H9 (cell line): ENCODE data around the gene PDZD4. TPM values are rescaled to one million over a fixed set of nuclear protein-coding genes. Genes with fewer than 3 reads are reported as not detected.

Experiments
- DNase-seq: peaks from one replicate; pipeline ENCODE4 v3.0.0-alpha.2; 2017
- H2AFZ ChIP-seq: one replicate; pipeline ENCODE4 v1.6.1; 2013; ENCODE audit warnings: mild to moderate bottlenecking, low read length, control low read depth, moderate library complexity
- H2AK5ac ChIP-seq: 2 replicates; pipeline ENCODE4 v1.6.1; 2013; ENCODE audit warnings: low read length, control low read depth, mixed read lengths; ENCODE audit not compliant: insufficient read length
- H2BK120ac ChIP-seq: one replicate; pipeline ENCODE4 v1.6.1; 2013; ENCODE audit warnings: low read depth, mild to moderate bottlenecking, low read length, control low read depth, inconsistent platforms; ENCODE audit not compliant: poor library complexity, severe bottlenecking
- H2BK12ac ChIP-seq: 2 replicates; pipeline ENCODE4 v1.6.1; 2013; ENCODE audit warnings: low read length, control low read depth, mixed read lengths, low read depth; ENCODE audit not compliant: insufficient read length
- H2BK15ac ChIP-seq: 2 replicates; pipeline ENCODE4 v1.6.1; 2013; ENCODE audit warnings: low read depth, low read length, control low read depth
- H2BK20ac ChIP-seq: one replicate; pipeline ENCODE4 v1.6.1; 2013; ENCODE audit warnings: low read depth, mild to moderate bottlenecking, low read length, control low read depth, inconsistent platforms; ENCODE audit not compliant: poor library complexity, severe bottlenecking
- H2BK5ac ChIP-seq: 2 replicates; pipeline ENCODE4 v1.6.1; 2013; ENCODE audit warnings: low read length, control low read depth, mixed read lengths; ENCODE audit not compliant: insufficient read length
- H3K14ac ChIP-seq: 2 replicates; pipeline ENCODE4 v1.6.1; 2013; ENCODE audit warnings: low read length, control low read depth; ENCODE audit not compliant: insufficient read depth
- H3K18ac ChIP-seq: 2 replicates; pipeline ENCODE4 v1.6.1; 2013; ENCODE audit warnings: low read depth, mild to moderate bottlenecking, mixed read lengths, low read length, control low read depth; ENCODE audit not compliant: insufficient read length
- H3K23ac ChIP-seq: 2 replicates; pipeline ENCODE4 v1.6.1; 2013; ENCODE audit warnings: low read length, control low read depth, mixed read lengths, low read depth; ENCODE audit not compliant: insufficient read length
- H3K23me2 ChIP-seq: 2 replicates; pipeline ENCODE4 v1.6.1; 2013; ENCODE audit warnings: low read depth, mild to moderate bottlenecking, mixed read lengths, low read length, control low read depth; ENCODE audit not compliant: insufficient read length, poor library complexity, severe bottlenecking
- H3K27ac ChIP-seq: 2 replicates; pipeline ENCODE4 v1.5.1; 2013; ENCODE audit warnings: low read length, control low read depth, mixed read lengths, low read depth; ENCODE audit not compliant: insufficient read length
- H3K27me3 ChIP-seq: 2 replicates; pipeline ENCODE4 v1.6.1; 2013; ENCODE audit warnings: low read length, control low read depth, inconsistent platforms; ENCODE audit not compliant: insufficient read depth
- H3K4ac ChIP-seq: 2 replicates; pipeline ENCODE4 v1.6.1; 2013; ENCODE audit warnings: low read depth, mild to moderate bottlenecking, control low read depth, inconsistent platforms, low read length, moderate library complexity
- H3K4me1 ChIP-seq: 2 replicates; pipeline ENCODE4 v1.6.1; 2013; ENCODE audit warnings: low read length, control low read depth, inconsistent platforms; ENCODE audit not compliant: insufficient read depth
- H3K4me2 ChIP-seq: 2 replicates; pipeline ENCODE4 v1.6.1; 2013; ENCODE audit warnings: low read length, control low read depth, mixed read lengths; ENCODE audit not compliant: insufficient read length, insufficient read depth
- H3K56ac ChIP-seq: 2 replicates; pipeline ENCODE4 v1.6.1; 2013; ENCODE audit warnings: low read depth, mild to moderate bottlenecking, mixed read lengths, low read length, control low read depth; ENCODE audit not compliant: insufficient read length
- H3K79me1 ChIP-seq: 2 replicates; pipeline ENCODE4 v1.6.1; 2013; ENCODE audit warnings: low read depth, mild to moderate bottlenecking, moderate library complexity, low read length, control low read depth, inconsistent platforms; ENCODE audit not compliant: insufficient read depth, poor library complexity, severe bottlenecking
- H3K79me2 ChIP-seq: 2 replicates; pipeline ENCODE4 v1.6.1; 2013; ENCODE audit warnings: low read length, control low read depth, inconsistent platforms; ENCODE audit not compliant: insufficient read depth
- H3K9ac ChIP-seq: 2 replicates; pipeline ENCODE4 v1.6.1; 2013; ENCODE audit warnings: low read length, control low read depth, mixed read lengths; ENCODE audit not compliant: insufficient read length; ENCODE audit errors: extremely low read depth
- H3K9me3 ChIP-seq: one replicate; pipeline ENCODE4 v1.6.1; 2013; ENCODE audit warnings: low read depth, low read length, inconsistent platforms; ENCODE audit not compliant: control insufficient read depth
- H3T11ph ChIP-seq: one replicate; pipeline ENCODE4 v1.6.1; 2013; ENCODE audit warnings: mild to moderate bottlenecking, low read length, control low read depth, inconsistent platforms
- H4K20me1 ChIP-seq: one replicate; pipeline ENCODE4 v1.6.1; 2013; ENCODE audit not compliant: control insufficient read depth, insufficient read length, insufficient read depth
- H4K5ac ChIP-seq: 2 replicates; pipeline ENCODE4 v1.6.1; 2013; ENCODE audit warnings: low read depth, mild to moderate bottlenecking, mixed read lengths, low read length, control low read depth; ENCODE audit not compliant: insufficient read length
- H4K8ac ChIP-seq: replicated peaks from 2 replicates; pipeline ENCODE4 v1.6.1; 2013; ENCODE audit warnings: low read length, control low read depth, mixed read lengths, low read depth; ENCODE audit not compliant: insufficient read length
- H4K91ac ChIP-seq: 2 replicates; pipeline ENCODE4 v1.6.1; 2013; ENCODE audit warnings: low read depth, mild to moderate bottlenecking, moderate library complexity, mixed read lengths, low read length, control low read depth; ENCODE audit not compliant: insufficient read length
- H3K27ac Mint-ChIP-seq, 3 experiments: 2 replicates in 2 of 3; 3 replicates in 1 of 3; pipeline ENCODE4 v1.8.0; 2020 to 2021; ENCODE audit warnings: mixed read lengths in 3 of 3, mild to moderate bottlenecking in 1 of 3, moderate library complexity in 1 of 3
- H3K27me3 Mint-ChIP-seq: 2 replicates; pipeline ENCODE4 v1.8.0; 2021; ENCODE audit warnings: low read depth, mild to moderate bottlenecking, moderate library complexity, mixed read lengths
- H3K36me3 Mint-ChIP-seq, 3 experiments: 2 replicates in 2 of 3; 3 replicates in 1 of 3; pipeline ENCODE4 v1.8.0; 2020 to 2021; ENCODE audit warnings: low read depth in 3 of 3, mixed read lengths in 3 of 3; ENCODE audit not compliant: insufficient read depth in 1 of 3
- H3K4me1 Mint-ChIP-seq, 2 experiments: 2 replicates each; pipeline ENCODE4 v1.8.0; 2020; ENCODE audit warnings: mixed read lengths in 2 of 2
- H3K4me3 Mint-ChIP-seq, 2 experiments: 2 replicates in 1 of 2; 3 replicates in 1 of 2; pipeline ENCODE4 v1.8.0; 2020 to 2021; ENCODE audit warnings: mild to moderate bottlenecking in 2 of 2, mixed read lengths in 2 of 2, moderate library complexity in 1 of 2
- H3K9me3 Mint-ChIP-seq, 2 experiments: 2 replicates in 1 of 2; 3 replicates in 1 of 2; pipeline ENCODE4 v1.8.0; 2020; ENCODE audit warnings: mild to moderate bottlenecking in 2 of 2, mixed read lengths in 2 of 2, moderate library complexity in 1 of 2
- CTCF ChIP-seq: fragments of 200-600 bp; sonication (generic); conservative IDR thresholded peaks from 3 replicates; pipeline ENCODE4 v1.8.0; 2021; ENCODE audit warnings: antibody characterized with exemption, mild to moderate bottlenecking
- WGBS: extraction: QIAGEN DNeasy Blood & Tissue Kit; methylation state at CpG from one replicate; pipeline ENCODE4 v1.1.7; 2013; ENCODE audit warnings: missing lambda C conversion rate, low lambda C conversion rate, mixed read lengths; ENCODE audit not compliant: insufficient read length; ENCODE audit errors: extremely low coverage; 5-methylcytosine and 5-hydroxymethylcytosine counted together
- total RNA-seq: library from RNA; stranded (reverse); gene quantifications from 2 replicates; pipeline ENCODE4 v1.2.1, GENCODE V29; 2021

Gene PDZD4
- total RNA-seq, 1 experiment from 2014 or later, result 110 TPM

GRCh38 chrX:153776611-153777045 is 53.7 kb downstream of the PDZD4 start:
- no peaks in the 10 kb centered on the region for H4K20me1 ChIP-seq
- H3K9ac ChIP-seq, result no peak overlapping the region
- H3K9me3 ChIP-seq, result no peaks in the 10 kb centered on the region
- no peak for TF ChIP-seq CTCF
- H3K79me1 ChIP-seq, result no peaks in the 10 kb centered on the region
- Mint-ChIP-seq H3K27ac (no peak overlapping the region), H3K4me1 (peaks cover 4 to 8% of the 10 kb centered on the region in 2 experiments), H3K36me3 (peaks cover 0 to 5% (median 3%) of the 10 kb centered on the region in 3 experiments; a peak in 5 of 7 replicates), H3K9me3 (peaks cover 32 to 52% of the 10 kb centered on the region in 2 experiments), H3K27me3 (peaks cover 2% of the 10 kb centered on the region; the same call in 1 of the 2 replicates), H3K4me3 (no peak overlapping the region)
- H3K4me1 ChIP-seq, result no peaks in the 10 kb centered on the region
- no peak overlapping the region for H3K4me2 ChIP-seq
- H3K56ac ChIP-seq, result no peak overlapping the region
- H3K23me2 ChIP-seq, result no peaks in the 10 kb centered on the region
- no peak for DNase-seq
- no peak overlapping the region for H4K91ac ChIP-seq
- no peak overlapping the region for H3K27ac ChIP-seq
- H3K79me2 ChIP-seq, result no peaks in the 10 kb centered on the region
- no peak overlapping the region for H2BK20ac ChIP-seq
- H3K4ac ChIP-seq, result no peak overlapping the region
- H2BK12ac ChIP-seq, result no peak overlapping the region
- H2AK5ac ChIP-seq, result no peak overlapping the region
- no peak overlapping the region for H2BK15ac ChIP-seq
- no peak overlapping the region for H4K5ac ChIP-seq
- no peak overlapping the region for H4K8ac ChIP-seq
- no peak overlapping the region for H2BK5ac ChIP-seq
- WGBS, result no CpG with 5 or more reads among the region's 22 CpGs
- H3K14ac ChIP-seq, result no peak overlapping the region
- H3K23ac ChIP-seq, result no peak overlapping the region
- H2BK120ac ChIP-seq, result no peak overlapping the region
- no peaks in the 10 kb centered on the region for H3K27me3 ChIP-seq
- H3K18ac ChIP-seq, result no peak overlapping the region
- H2AFZ ChIP-seq, result no peak overlapping the region
- H3T11ph ChIP-seq, result no peak overlapping the region
